H1 (cell line): ENCODE results near the gene PAQR9. TPM values are rescaled to one million over a fixed set of nuclear protein-coding genes. Genes with fewer than 3 reads are reported as not detected.

Experiments
- CTCF ChIA-PET: fragments of 300-600 bp; sonication (Branson Sonifier 250); formaldehyde crosslinking; loops from one replicate; lab custom pipeline; 2021; ENCODE audit not compliant: partially characterized antibody; lab: Charles Lee
- POLR2A ChIA-PET: fragments of 300-600 bp; sonication (Branson Sonifier 250); formaldehyde crosslinking; loops from one replicate; lab custom pipeline; 2021; ENCODE audit warnings: inconsistent platforms; ENCODE audit not compliant: partially characterized antibody; lab: Charles Lee
- DNase-seq, 2 experiments: peaks; one replicate each; pipeline versions ENCODE4 v3.0.0 to v3.0.0-alpha.2; 2010 to 2022; ENCODE audit warnings: low spot score in 2 of 2, low read depth in 1 of 2, mixed read lengths in 1 of 2
- FAIRE-seq: peaks from 2 replicates; lab custom pipeline; 2011; peaks lifted over from hg19 to GRCh38; lab: Jason Lieb, UNC
- H2AFZ ChIP-seq: 2 replicates; pipeline ENCODE4 v1.8.1; 2012; ENCODE audit warnings: low read length, inconsistent platforms
- H2AK5ac ChIP-seq: 2 replicates; pipeline ENCODE4 v1.6.1; 2013; ENCODE audit warnings: low read depth, low read length
- H2BK120ac ChIP-seq: replicated peaks from 2 replicates; pipeline ENCODE3; 2013; ENCODE audit warnings: low read depth, low read length, inconsistent platforms
- H2BK12ac ChIP-seq: 2 replicates; pipeline ENCODE4 v1.6.1; 2013; ENCODE audit warnings: low read depth, low read length
- H2BK15ac ChIP-seq: 2 replicates; pipeline ENCODE4 v1.6.1; 2013; ENCODE audit warnings: low read length
- H2BK20ac ChIP-seq: 2 replicates; pipeline ENCODE4 v1.6.1; 2013; ENCODE audit warnings: low read length
- H2BK5ac ChIP-seq: 2 replicates; pipeline ENCODE4 v1.6.1; 2013; ENCODE audit warnings: low read depth, low read length
- H3K14ac ChIP-seq: 2 replicates; pipeline ENCODE4 v1.6.1; 2013; ENCODE audit warnings: inconsistent platforms; ENCODE audit not compliant: insufficient read length
- H3K18ac ChIP-seq: 2 replicates; pipeline ENCODE4 v1.6.1; 2013; ENCODE audit warnings: low read length; ENCODE audit errors: extremely low read depth
- H3K23ac ChIP-seq: 2 replicates; pipeline ENCODE4 v1.6.1; 2013; ENCODE audit warnings: inconsistent platforms; ENCODE audit not compliant: insufficient read length
- H3K23me2 ChIP-seq: 2 replicates; pipeline ENCODE4 v1.6.1; 2013; ENCODE audit warnings: low read depth, low read length
- H3K27ac ChIP-seq: 2 replicates; pipeline ENCODE4 v1.6.1; 2011; ENCODE audit warnings: low read depth, low read length, inconsistent platforms
- H3K27me3 ChIP-seq, 4 experiments: replicated peaks in 1 of 4; 1 replicate in 1 of 4; 2 replicates in 3 of 4; pipeline versions ENCODE4 v1.6.1 to v1.8.1; 2011 to 2013; ENCODE audit warnings: low read length in 3 of 4, mild to moderate bottlenecking in 3 of 4, inconsistent platforms in 2 of 4, mixed read lengths in 2 of 4, moderate library complexity in 1 of 4; ENCODE audit not compliant: control insufficient read depth in 3 of 4, insufficient read depth in 3 of 4; ENCODE audit errors: extremely low read depth in 1 of 4
- H3K36me3 ChIP-seq, 4 experiments: 2 replicates each; pipeline versions ENCODE4 v1.6.1 to v1.8.1; 2011 to 2013; ENCODE audit warnings: mild to moderate bottlenecking in 4 of 4, low read length in 3 of 4, moderate library complexity in 2 of 4, control low read depth in 1 of 4, inconsistent platforms in 1 of 4; ENCODE audit not compliant: insufficient read depth in 4 of 4, control insufficient read depth in 2 of 4
- H3K4ac ChIP-seq: replicated peaks from 2 replicates; pipeline ENCODE3; 2013; ENCODE audit warnings: low read length, low read depth, mixed read lengths, inconsistent platforms; ENCODE audit not compliant: insufficient read length
- H3K4me1 ChIP-seq, 4 experiments: replicated peaks in 1 of 4; 1 replicate in 1 of 4; 2 replicates in 3 of 4; pipeline versions ENCODE4 v1.6.1 to v1.8.1; 2011 to 2013; ENCODE audit warnings: low read length in 3 of 4, inconsistent platforms in 2 of 4, mixed read lengths in 1 of 4; ENCODE audit not compliant: insufficient read depth in 4 of 4, control insufficient read depth in 3 of 4
- H3K4me2 ChIP-seq, 2 experiments: 2 replicates each; pipeline versions ENCODE4 v1.6.1 to v1.8.1; 2011 to 2013; ENCODE audit warnings: low read depth in 2 of 2, low read length in 2 of 2, control low read depth in 1 of 2, inconsistent platforms in 1 of 2, mild to moderate bottlenecking in 1 of 2; ENCODE audit not compliant: insufficient read depth in 1 of 2
- H3K4me3 ChIP-seq, 4 experiments: fragments of 200-600, 300-600 bp in 1 of 4; sonication (generic), shearing (Covaris generic), sonication (Bioruptor Twin) in 1 of 4; 2 replicates each; pipeline versions ENCODE4 v1.5.1 to v1.8.1; 2011 to 2016; ENCODE audit warnings: low read length in 4 of 4, low read depth in 3 of 4, control low read depth in 2 of 4, inconsistent platforms in 2 of 4, mild to moderate bottlenecking in 2 of 4, mixed read lengths in 1 of 4, moderate library complexity in 1 of 4; ENCODE audit not compliant: insufficient read depth in 2 of 4; ENCODE audit errors: extremely low read depth in 1 of 4
- H3K56ac ChIP-seq: replicated peaks from 2 replicates; pipeline ENCODE3; 2013; ENCODE audit warnings: low read depth, mild to moderate bottlenecking, mixed read lengths, low read length, inconsistent platforms; ENCODE audit not compliant: insufficient read length
- H3K79me1 ChIP-seq: 2 replicates; pipeline ENCODE4 v1.6.1; 2013; ENCODE audit warnings: low read depth, low read length, control low read depth
- H3K79me2 ChIP-seq, 2 experiments: 2 replicates each; pipeline versions ENCODE4 v1.6.1 to v1.8.1; 2012 to 2013; ENCODE audit warnings: low read length in 2 of 2, mild to moderate bottlenecking in 2 of 2, inconsistent platforms in 1 of 2; ENCODE audit not compliant: insufficient read depth in 2 of 2, control insufficient read depth in 1 of 2
- H3K9ac ChIP-seq, 4 experiments: replicated peaks in 1 of 4; 1 replicate in 1 of 4; 2 replicates in 3 of 4; pipeline versions ENCODE4 v1.6.1 to v1.8.1; 2011 to 2013; ENCODE audit warnings: low read depth in 3 of 4, low read length in 3 of 4, control low read depth in 2 of 4, mild to moderate bottlenecking in 2 of 4, moderate library complexity in 2 of 4, inconsistent platforms in 1 of 4; ENCODE audit errors: extremely low read depth in 1 of 4
- H3K9me3 ChIP-seq, 2 experiments: 2 replicates each; pipeline versions ENCODE4 v1.6.1 to v1.8.1; 2012 to 2013; ENCODE audit warnings: mild to moderate bottlenecking in 2 of 2, moderate library complexity in 2 of 2, control low read depth in 1 of 2, inconsistent platforms in 1 of 2, low read depth in 1 of 2, low read length in 1 of 2, mixed read lengths in 1 of 2; ENCODE audit not compliant: insufficient read depth in 2 of 2
- H4K20me1 ChIP-seq, 2 experiments: replicated peaks in 1 of 2; 2 replicates each; pipeline versions ENCODE3 to v1.8.1; 2011 to 2013; ENCODE audit warnings: inconsistent platforms in 2 of 2, low read length in 2 of 2, mild to moderate bottlenecking in 1 of 2; ENCODE audit not compliant: insufficient read depth in 2 of 2, control insufficient read depth in 1 of 2
- H4K5ac ChIP-seq: 2 replicates; pipeline ENCODE4 v1.6.1; 2013; ENCODE audit warnings: low read length, low read depth, mixed read lengths, inconsistent platforms; ENCODE audit not compliant: insufficient read length
- H4K8ac ChIP-seq: 2 replicates; pipeline ENCODE4 v1.8.0; 2013; ENCODE audit warnings: mild to moderate bottlenecking, moderate library complexity, low read length, inconsistent platforms; ENCODE audit not compliant: insufficient read depth; ENCODE audit errors: extremely low read depth
- H4K91ac ChIP-seq: replicated peaks from 2 replicates; pipeline ENCODE3; 2013; ENCODE audit warnings: low read length, mixed read lengths, inconsistent platforms; ENCODE audit not compliant: insufficient read length
- E2F6 ChIP-seq: IDR thresholded peaks from 2 replicates; pipeline ENCODE4 v1.6.1; 2012; ENCODE audit warnings: inconsistent platforms
- KDM4A ChIP-seq: IDR thresholded peaks from one replicate; pipeline ENCODE4 v1.7.1; 2012; ENCODE audit warnings: low read depth, mild to moderate bottlenecking, moderate library complexity, low read length, inconsistent platforms; ENCODE audit not compliant: severe bottlenecking
- SIN3A ChIP-seq, 2 experiments: IDR thresholded peaks in 1 of 2; conservative IDR thresholded peaks in 1 of 2; 2 replicates each; pipeline ENCODE4 v1.6.1; 2011 to 2012; ENCODE audit warnings: low read length in 2 of 2, improper control_type of control experiment in 1 of 2, low read depth in 1 of 2, mild to moderate bottlenecking in 1 of 2
- SP2 ChIP-seq: IDR thresholded peaks from 2 replicates; pipeline ENCODE4 v1.6.1; 2012; ENCODE audit warnings: mild to moderate bottlenecking, low read length, inconsistent platforms
- WGBS, 2 experiments: shearing (Covaris generic) in 1 of 2; methylation state at CpG; one replicate each; pipeline versions ENCODE4 v1.1.6 to v1.1.7; 2013 to 2015; ENCODE audit warnings: low lambda C conversion rate in 2 of 2, mixed read lengths in 2 of 2, inconsistent platforms in 1 of 2, low coverage in 1 of 2, missing lambda C conversion rate in 1 of 2; ENCODE audit not compliant: insufficient replicate concordance in 2 of 2, insufficient coverage in 1 of 2, insufficient read length in 1 of 2; ENCODE audit errors: extremely low coverage in 1 of 2, missing lambda C conversion rate in 1 of 2; 5-methylcytosine and 5-hydroxymethylcytosine counted together
- polyA plus RNA-seq, 7 experiments: library from polyadenylated mRNA; depleted of rRNA in 3 of 7; stranded (reverse) in 5 of 7; unstranded in 2 of 7; fragments of >200 nt in 5 of 7; fragments of 200-250 nt in 2 of 7; gene quantifications; 1 replicate in 5 of 7; 2 replicates in 1 of 7; 4 replicates in 1 of 7; pipeline versions ENCODE4 v1.2.1 to v1.2.3, GENCODE V29; 2011 to 2013; ENCODE audit warnings: missing spikeins in 2 of 7, mixed read lengths in 2 of 7
- total RNA-seq: library from RNA; stranded (reverse); fragmentation: NEBNext Ultra II Directional; extraction: Animal tissue kit (Norgen Biotek cat#: 25700); gene quantifications from 2 replicates; pipeline ENCODE4 v1.2.1, GENCODE V29; 2021

PAQR9 gene
- total and polyA plus RNA-seq, 2 of the 8 experiments (the other 6 are each of a cell fraction or from before 2014, with no cell fraction given) = 2.6 to 5.2 TPM

DNA sequence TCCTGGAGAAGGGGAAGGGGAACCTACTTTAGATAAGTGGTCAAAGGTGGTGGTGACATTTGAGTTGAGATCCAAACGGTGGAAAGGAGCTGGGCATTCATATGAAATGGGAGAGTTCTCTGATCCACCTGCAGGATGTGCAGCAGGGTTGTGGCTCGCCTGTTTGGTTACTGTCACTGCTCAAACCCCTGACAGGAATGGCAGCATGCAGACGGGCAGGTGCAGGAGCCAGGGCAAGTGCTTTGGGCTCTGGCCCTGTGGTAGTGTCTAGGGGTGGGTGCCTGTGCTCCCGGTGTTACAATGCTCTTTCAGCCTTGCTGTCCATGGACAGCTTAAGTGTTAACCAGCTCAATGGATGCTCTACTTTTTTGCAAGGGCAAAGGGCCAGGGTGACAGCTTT lies 18.5 kb downstream of the PAQR9 start:
- Histone ChIP-seq H3K79me1 (no peaks in the 10 kb centered on the region), H3K79me2 (no peaks in the 10 kb centered on the region), H3K27ac (no peak overlapping the region), H4K5ac (no peak overlapping the region), H3K18ac (no peak overlapping the region), H2BK5ac (no peak overlapping the region), H3K4me2 (no peak overlapping the region), H4K20me1 (no peaks in the 10 kb centered on the region), H3K27me3 (no peaks in the 10 kb centered on the region), H3K23ac (no peak overlapping the region), H3K4me3 (no peak overlapping the region), H4K91ac (no peak overlapping the region), H3K36me3 (no peaks in the 10 kb centered on the region), H3K4me1 (peaks cover 0 to 3% (median 1%) of the 10 kb centered on the region in 4 experiments; a peak in 1 of 7 replicates), H3K56ac (no peak overlapping the region), H3K14ac (no peak overlapping the region), H2AK5ac (no peak overlapping the region), H2BK120ac (no peak overlapping the region), H2AFZ (no peak overlapping the region), H3K9me3 (no peaks in the 10 kb centered on the region), H2BK15ac (no peak overlapping the region), H3K4ac (no peak overlapping the region), H2BK20ac (no peak overlapping the region), H3K23me2 (peaks cover 2% of the 10 kb centered on the region; the same call in 1 of the 2 replicates), H4K8ac (no peak overlapping the region), H3K9ac (no peak overlapping the region), H2BK12ac (no peak overlapping the region)
- CTCF ChIA-PET = interaction anchor here (0.7 to 2.7 kb wide), 5 partner anchors 14 to 58 kb away, joined by 3 to 12 read pairs (median 4); no protein-coding TSS in a partner anchor
- no peak for DNase-seq
- POLR2A ChIA-PET = interaction anchor here (1.4 kb wide), 1 partner anchor 56 kb away, joined by 4 read pairs; the partner anchor contains the start of gene U2SURP
- FAIRE-seq = no peak
- 75% methylated on average over 4 of the region's 4 CpGs; no CpG with 5 or more reads in 1 of the 2 experiments for WGBS, 2 experiments
- TF ChIP-seq SIN3A (conservative IDR thresholded peaks at IDR 0.05 in 1 of 2, IDR thresholded peaks at IDR 0.05 in 1 of 2; ENCODE audit: low read depth in 1 of 2, low read length in 2 of 2) (no peak), SP2 (no peak), E2F6 (no peak), KDM4A (no peak)
